Measurements from ENCODE around the gene SYNRG. TPM values are rescaled to one million over a fixed set of nuclear protein-coding genes. Genes with fewer than 3 reads are reported as not detected.
A peak's percentile ranks its signal among the peaks of the same experiment; 100 is the strongest.

The SYNRG gene, protein sequence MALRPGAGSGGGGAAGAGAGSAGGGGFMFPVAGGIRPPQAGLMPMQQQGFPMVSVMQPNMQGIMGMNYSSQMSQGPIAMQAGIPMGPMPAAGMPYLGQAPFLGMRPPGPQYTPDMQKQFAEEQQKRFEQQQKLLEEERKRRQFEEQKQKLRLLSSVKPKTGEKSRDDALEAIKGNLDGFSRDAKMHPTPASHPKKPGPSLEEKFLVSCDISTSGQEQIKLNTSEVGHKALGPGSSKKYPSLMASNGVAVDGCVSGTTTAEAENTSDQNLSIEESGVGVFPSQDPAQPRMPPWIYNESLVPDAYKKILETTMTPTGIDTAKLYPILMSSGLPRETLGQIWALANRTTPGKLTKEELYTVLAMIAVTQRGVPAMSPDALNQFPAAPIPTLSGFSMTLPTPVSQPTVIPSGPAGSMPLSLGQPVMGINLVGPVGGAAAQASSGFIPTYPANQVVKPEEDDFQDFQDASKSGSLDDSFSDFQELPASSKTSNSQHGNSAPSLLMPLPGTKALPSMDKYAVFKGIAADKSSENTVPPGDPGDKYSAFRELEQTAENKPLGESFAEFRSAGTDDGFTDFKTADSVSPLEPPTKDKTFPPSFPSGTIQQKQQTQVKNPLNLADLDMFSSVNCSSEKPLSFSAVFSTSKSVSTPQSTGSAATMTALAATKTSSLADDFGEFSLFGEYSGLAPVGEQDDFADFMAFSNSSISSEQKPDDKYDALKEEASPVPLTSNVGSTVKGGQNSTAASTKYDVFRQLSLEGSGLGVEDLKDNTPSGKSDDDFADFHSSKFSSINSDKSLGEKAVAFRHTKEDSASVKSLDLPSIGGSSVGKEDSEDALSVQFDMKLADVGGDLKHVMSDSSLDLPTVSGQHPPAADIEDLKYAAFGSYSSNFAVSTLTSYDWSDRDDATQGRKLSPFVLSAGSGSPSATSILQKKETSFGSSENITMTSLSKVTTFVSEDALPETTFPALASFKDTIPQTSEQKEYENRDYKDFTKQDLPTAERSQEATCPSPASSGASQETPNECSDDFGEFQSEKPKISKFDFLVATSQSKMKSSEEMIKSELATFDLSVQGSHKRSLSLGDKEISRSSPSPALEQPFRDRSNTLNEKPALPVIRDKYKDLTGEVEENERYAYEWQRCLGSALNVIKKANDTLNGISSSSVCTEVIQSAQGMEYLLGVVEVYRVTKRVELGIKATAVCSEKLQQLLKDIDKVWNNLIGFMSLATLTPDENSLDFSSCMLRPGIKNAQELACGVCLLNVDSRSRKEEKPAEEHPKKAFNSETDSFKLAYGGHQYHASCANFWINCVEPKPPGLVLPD (N-terminal part only)
- total RNA-seq (ENCODE audit: low replicate concordance): 22.5 and 37.7 TPM in 2 replicates

DNA sequence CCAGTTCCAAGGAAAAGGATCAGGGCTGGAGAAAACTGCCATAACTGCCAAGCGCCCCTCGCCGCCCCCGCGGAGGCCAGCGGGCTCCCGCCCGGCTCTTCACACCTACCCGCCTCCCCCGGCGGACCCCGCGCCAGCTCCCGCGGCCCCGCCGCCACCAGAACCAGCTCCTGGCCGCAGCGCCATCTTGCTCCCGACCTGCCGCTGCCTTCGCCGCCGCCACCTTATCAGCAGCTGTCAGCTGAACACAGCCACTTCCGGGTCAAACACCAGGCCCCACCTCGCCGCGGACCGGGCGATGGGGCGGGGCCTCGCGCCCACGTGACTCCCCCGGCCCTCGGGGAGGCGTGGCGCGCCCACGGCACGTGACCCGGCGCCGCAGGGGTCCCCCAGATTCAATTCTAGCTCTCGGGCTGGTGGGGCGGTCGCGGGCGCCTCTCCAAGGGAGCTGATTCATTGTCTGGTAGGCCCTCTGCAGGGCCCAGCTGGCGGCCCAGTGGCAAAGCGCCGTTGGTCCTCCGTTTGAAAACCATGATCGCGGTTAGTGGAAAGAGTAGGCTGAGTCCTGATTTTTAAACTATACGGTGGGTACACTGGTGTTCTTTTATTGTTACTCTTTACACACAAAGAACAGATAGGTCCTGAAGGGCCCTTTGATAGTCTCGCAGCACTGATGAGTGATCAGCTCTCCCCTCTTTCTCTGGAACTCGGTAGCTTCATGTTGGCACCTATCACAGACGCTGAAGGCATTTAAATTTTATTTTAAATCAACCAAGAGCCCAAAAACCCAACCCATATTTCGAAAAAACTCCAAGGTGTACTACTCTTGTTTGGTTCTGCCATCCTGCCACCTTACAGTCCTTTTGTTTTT lies at the start of gene SYNRG:
SYNRG (minus strand) TSS at position 249 of the 871 bp plus-strand sequence; CDS start at position 186, 63 bp downstream.
- peak; percentile 95 for DNase-seq (ENCODE audit: low read depth)
- peak within 1 kb of the TSS; percentile 93 for H3K4me3 ChIP-seq (ENCODE audit: low read depth, low read length)
- peak; percentile 51 for TF ChIP-seq CTCF (IDR thresholded peaks at IDR 0.05; ENCODE audit: insufficient read depth, low read length)

DNA sequence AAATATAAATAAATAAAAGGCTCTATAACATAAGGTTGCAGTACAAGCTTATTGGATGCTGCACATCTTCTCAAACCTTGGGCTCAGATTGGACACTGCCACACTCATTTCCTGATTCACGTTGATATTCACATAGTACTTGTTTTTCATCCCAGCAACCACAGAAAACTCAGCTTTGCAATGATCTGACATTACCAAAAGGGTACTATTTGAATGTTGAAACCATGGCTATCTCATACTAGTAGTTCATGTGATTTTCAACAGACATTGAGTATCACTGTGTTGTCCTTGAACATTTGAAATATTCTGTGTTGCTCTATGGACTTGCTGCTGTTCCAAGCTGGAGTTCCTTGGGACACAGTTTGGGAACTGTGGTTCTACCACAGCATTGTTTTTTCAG lies 48.0 kb upstream of the SYNRG start:
- H3K4me3 ChIP-seq (ENCODE audit: low read depth, low read length): no peak overlapping the region
- no peak for TF ChIP-seq CTCF (IDR thresholded peaks at IDR 0.05; ENCODE audit: insufficient read depth, low read length)
- no peak for DNase-seq (ENCODE audit: low read depth)

GRCh38 chr17:37651849-37652248 lies 42.6 kb upstream of the SYNRG start:
- no peak for DNase-seq (ENCODE audit: low read depth)
- TF ChIP-seq CTCF (IDR thresholded peaks at IDR 0.05; ENCODE audit: insufficient read depth, low read length): no peak
- H3K4me3 ChIP-seq (ENCODE audit: low read depth, low read length): no peak overlapping the region

GRCh38 chr17:37650419-37651003 lies 41.3 kb upstream of the SYNRG start:
- H3K4me3 ChIP-seq (ENCODE audit: low read depth, low read length): no peak overlapping the region
- peak; percentile 59 for DNase-seq (ENCODE audit: low read depth)
- TF ChIP-seq CTCF (IDR thresholded peaks at IDR 0.05; ENCODE audit: insufficient read depth, low read length): peak; percentile 52

DNA sequence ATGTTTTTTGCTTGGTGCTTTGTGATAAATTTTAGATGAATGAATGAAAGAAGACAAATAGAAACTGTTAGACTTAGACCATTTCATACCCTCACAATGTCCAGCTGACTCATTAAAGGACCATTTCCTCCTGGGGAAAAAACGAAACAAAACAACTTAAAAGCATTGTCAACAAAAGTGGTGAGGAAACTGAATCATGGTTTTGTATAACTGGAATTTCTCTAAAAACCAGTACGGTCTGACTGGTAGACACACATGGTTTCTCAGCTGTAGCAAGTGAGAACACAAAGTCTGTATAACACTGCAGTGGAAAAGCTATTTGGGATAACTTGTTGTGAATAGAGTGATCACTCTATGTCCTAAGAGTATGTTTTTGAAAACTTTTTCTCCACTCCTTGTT lies 39.3 kb upstream of the SYNRG start:
- peak; percentile 71 for DNase-seq (ENCODE audit: low read depth)
- no peak overlapping the region for H3K4me3 ChIP-seq (ENCODE audit: low read depth, low read length)
- TF ChIP-seq CTCF (IDR thresholded peaks at IDR 0.05; ENCODE audit: insufficient read depth, low read length): no peak

Measured in fibroblast of the aortic adventitia (primary cell).